ENCODE results near the gene FBH1. TPM values are rescaled to one million over a fixed set of nuclear protein-coding genes. Genes with fewer than 3 reads are reported as not detected.
"Not testable (repeated sequence)": the region's sequence is repeated elsewhere in the genome, so short reads cannot be mapped to it uniquely, and the experiment has no call there.

FBH1 gene
- total and polyA plus RNA-seq, 9 of the 15 experiments (the other 6 are each of a cell fraction or from before 2014, with no cell fraction given): 13.4 to 108 (median 77.8) TPM

DNA sequence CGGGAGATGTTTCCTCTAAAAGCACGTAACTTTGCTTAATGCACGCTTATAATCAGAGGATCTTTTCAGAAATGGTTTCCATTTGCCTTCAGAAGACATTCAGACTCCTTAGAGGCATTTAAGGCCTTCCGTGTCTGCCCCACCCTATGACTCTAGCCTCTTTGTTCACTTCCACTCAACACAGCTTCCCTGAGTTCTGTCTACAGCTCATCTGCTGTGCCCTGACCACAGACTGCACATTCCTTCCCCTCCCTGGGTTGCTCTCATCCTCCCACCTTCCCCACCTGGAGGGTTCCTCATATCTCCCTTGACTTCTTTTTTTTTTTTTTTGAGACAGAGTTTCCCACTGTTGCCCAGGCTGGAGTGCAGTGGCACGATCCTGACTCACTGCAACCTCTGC lies 16.6 kb downstream of the FBH1 start:
- Histone ChIP-seq H3K4me3 (no peak overlapping the region), H3K4me1 (replicated peaks in 1 of 2; ENCODE audit: control insufficient read depth in 2 of 2, insufficient read depth in 2 of 2, low read length in 2 of 2) (peaks cover 0 to 3% of the 10 kb centered on the region in 2 experiments; a peak in 1 of 5 replicates), H3K9me3 (replicated peaks; ENCODE audit: control insufficient read depth, insufficient read depth, low read depth, low read length) (no peaks in the 10 kb centered on the region), H3K4me2 (ENCODE audit: insufficient read depth, low read length) (no peak overlapping the region), H3K9me1 (ENCODE audit: control insufficient read depth, insufficient read depth, low read length) (no peaks in the 10 kb centered on the region), H3K79me2 (ENCODE audit: control insufficient read depth, insufficient read depth, low read length) (peaks cover 44% of the 10 kb centered on the region), H3K9ac (ENCODE audit: insufficient read depth in 1 of 2, low read depth in 2 of 2, low read length in 2 of 2) (no peak overlapping the region), H3K36me3 (ENCODE audit: control insufficient read depth, insufficient read depth, low read length) (peaks cover 83% of the 10 kb centered on the region), H3K27me3 (ENCODE audit: control insufficient read depth in 2 of 2, insufficient read depth in 2 of 2, low read length in 2 of 2) (no peaks in the 10 kb centered on the region), H2AFZ (ENCODE audit: low read depth, low read length) (no peak overlapping the region), H4K20me1 (replicated peaks; ENCODE audit: control insufficient read depth, insufficient read depth, low read length) (no peaks in the 10 kb centered on the region), H3K27ac (ENCODE audit: extremely low read depth, low read depth, low read length) (no peak overlapping the region; the same call in 2 of the 3 replicates)
- ATAC-seq (no peak), FAIRE-seq (no peak), DNase-seq (ENCODE audit: extremely low read depth in 1 of 4, low spot score in 3 of 4) (no peak)
- WGBS (ENCODE audit: insufficient coverage, low coverage, missing lambda C conversion rate): 78% methylated on average over 5 of the region's 5 CpGs
- intact Hi-C loops (cut with micrococcal nuclease) (no loop called here), in situ Hi-C loops (cut with MboI) (no loop called here)
- ChIA-PET CTCF (ENCODE audit: low intra/inter-chr PET ratio) (no interaction called here), POLR2A (interaction anchor here (0.8 to 1.9 kb wide), 2 partner anchors 11 to 15 kb away, joined by 3 to 7 read pairs; no protein-coding TSS in a partner anchor)
- no TSS peak for BruUV-seq (replicated peaks)
- TF ChIP-seq DACH1 (IDR thresholded peaks at IDR 0.05; ENCODE audit: partially characterized antibody) (no peak), SRF (CRISPR knock-in tag; IDR thresholded peaks at IDR 0.05) (no peak), ZNF134 (CRISPR knock-in tag; conservative IDR thresholded peaks at IDR 0.05) (no peak), DEAF1 (CRISPR knock-in tag; IDR thresholded peaks at IDR 0.05) (no peak), ZSCAN32 (CRISPR knock-in tag; IDR thresholded peaks at IDR 0.05) (no peak), ZNF668 (CRISPR knock-in tag; IDR thresholded peaks at IDR 0.05) (no peak), SP2 (IDR thresholded peaks at IDR 0.05; ENCODE audit: extremely low read depth, low read depth, low read length, poor library complexity, severe bottlenecking) (no peak), ZNF551 (CRISPR knock-in tag; IDR thresholded peaks at IDR 0.05) (no peak), CSDE1 (IDR thresholded peaks at IDR 0.05) (no peak), SAFB (IDR thresholded peaks at IDR 0.05; ENCODE audit: borderline replicate concordance, low read depth, low read length) (no peak), BCL6 (CRISPR knock-in tag; IDR thresholded peaks at IDR 0.05) (no peak)
- TF ChIP-seq, protein P1, sequence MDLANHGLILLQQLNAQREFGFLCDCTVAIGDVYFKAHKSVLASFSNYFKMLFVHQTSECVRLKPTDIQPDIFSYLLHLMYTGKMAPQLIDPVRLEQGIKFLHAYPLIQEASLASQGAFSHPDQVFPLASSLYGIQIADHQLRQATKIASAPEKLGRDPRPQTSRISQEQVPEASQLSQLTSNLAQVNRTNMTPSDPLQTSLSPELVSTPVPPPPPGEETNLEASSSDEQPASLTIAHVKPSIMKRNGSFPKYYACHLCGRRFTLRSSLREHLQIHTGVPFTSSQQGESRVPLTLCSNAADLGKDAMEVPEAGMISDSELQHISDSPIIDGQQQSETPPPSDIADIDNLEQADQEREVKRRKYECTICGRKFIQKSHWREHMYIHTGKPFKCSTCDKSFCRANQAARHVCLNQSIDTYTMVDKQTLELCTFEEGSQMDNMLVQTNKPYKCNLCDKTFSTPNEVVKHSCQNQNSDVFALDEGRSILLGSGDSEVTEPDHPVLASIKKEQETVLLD (IDR thresholded peaks at IDR 0.05): no peak

DNA sequence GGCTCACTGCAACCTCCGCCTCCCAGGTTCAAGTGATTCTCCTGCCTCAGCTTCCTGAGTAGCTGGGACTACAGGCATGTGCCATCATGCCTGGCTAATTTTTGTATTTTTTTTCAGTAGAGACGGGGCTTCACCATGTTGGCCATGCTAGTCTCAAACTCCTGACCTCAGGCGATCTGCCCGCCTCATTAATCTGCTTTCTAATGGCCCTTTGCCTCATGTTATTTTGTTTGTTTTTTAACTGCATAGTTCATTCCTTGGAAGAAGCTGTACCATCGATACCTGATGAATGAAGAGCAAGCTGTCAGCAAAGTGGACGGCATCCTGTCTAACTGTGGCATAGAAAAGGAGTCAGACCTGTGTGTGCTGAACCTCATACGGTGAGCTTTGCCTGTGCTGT lies 18.6 kb downstream of the FBH1 start:
- Histone ChIP-seq H3K36me3 (ENCODE audit: control insufficient read depth, insufficient read depth, low read length) (peaks cover 91% of the 10 kb centered on the region), H3K79me2 (ENCODE audit: control insufficient read depth, insufficient read depth, low read length) (peaks cover 28% of the 10 kb centered on the region)
- FAIRE-seq; H3K27ac ChIP-seq (ENCODE audit: extremely low read depth, low read depth, low read length); intact Hi-C loops (cut with micrococcal nuclease); H3K4me3 ChIP-seq; H3K9me1 ChIP-seq (ENCODE audit: control insufficient read depth, insufficient read depth, low read length); BruUV-seq (replicated peaks); in situ Hi-C loops (cut with MboI); H4K20me1 ChIP-seq (replicated peaks; ENCODE audit: control insufficient read depth, insufficient read depth, low read length); H3K27me3 ChIP-seq (ENCODE audit: control insufficient read depth in 2 of 2, insufficient read depth in 2 of 2, low read length in 2 of 2); H2AFZ ChIP-seq (ENCODE audit: low read depth, low read length); H3K4me1 ChIP-seq (replicated peaks in 1 of 2; ENCODE audit: control insufficient read depth in 2 of 2, insufficient read depth in 2 of 2, low read length in 2 of 2); CTCF ChIA-PET (ENCODE audit: low intra/inter-chr PET ratio); ATAC-seq; DNase-seq (ENCODE audit: extremely low read depth in 1 of 4, low spot score in 3 of 4); H3K9me3 ChIP-seq (replicated peaks; ENCODE audit: control insufficient read depth, insufficient read depth, low read depth, low read length); H3K9ac ChIP-seq (ENCODE audit: insufficient read depth in 1 of 2, low read depth in 2 of 2, low read length in 2 of 2); H3K4me2 ChIP-seq (ENCODE audit: insufficient read depth, low read length): not testable (repeated sequence)
- 92% methylated on average over 5 of the region's 7 CpGs for WGBS (ENCODE audit: insufficient coverage, low coverage, missing lambda C conversion rate)
- POLR2A ChIA-PET: interaction anchor here (1.3 to 1.9 kb wide), 2 partner anchors 13 to 15 kb away, joined by 7 read pairs; no protein-coding TSS in a partner anchor

All from K562 (cell line).